HG03095 (cell line): ENCODE data around the gene ANGPTL8.

Experiments used
- ATAC-seq: cut with Tn5 transposase; IDR thresholded peaks from one replicate; pipeline ENCODE4 v1.9.1; 2021; ENCODE audit warnings: moderate library complexity; ENCODE audit not compliant: unreplicated experiment

ANGPTL8 gene

DNA sequence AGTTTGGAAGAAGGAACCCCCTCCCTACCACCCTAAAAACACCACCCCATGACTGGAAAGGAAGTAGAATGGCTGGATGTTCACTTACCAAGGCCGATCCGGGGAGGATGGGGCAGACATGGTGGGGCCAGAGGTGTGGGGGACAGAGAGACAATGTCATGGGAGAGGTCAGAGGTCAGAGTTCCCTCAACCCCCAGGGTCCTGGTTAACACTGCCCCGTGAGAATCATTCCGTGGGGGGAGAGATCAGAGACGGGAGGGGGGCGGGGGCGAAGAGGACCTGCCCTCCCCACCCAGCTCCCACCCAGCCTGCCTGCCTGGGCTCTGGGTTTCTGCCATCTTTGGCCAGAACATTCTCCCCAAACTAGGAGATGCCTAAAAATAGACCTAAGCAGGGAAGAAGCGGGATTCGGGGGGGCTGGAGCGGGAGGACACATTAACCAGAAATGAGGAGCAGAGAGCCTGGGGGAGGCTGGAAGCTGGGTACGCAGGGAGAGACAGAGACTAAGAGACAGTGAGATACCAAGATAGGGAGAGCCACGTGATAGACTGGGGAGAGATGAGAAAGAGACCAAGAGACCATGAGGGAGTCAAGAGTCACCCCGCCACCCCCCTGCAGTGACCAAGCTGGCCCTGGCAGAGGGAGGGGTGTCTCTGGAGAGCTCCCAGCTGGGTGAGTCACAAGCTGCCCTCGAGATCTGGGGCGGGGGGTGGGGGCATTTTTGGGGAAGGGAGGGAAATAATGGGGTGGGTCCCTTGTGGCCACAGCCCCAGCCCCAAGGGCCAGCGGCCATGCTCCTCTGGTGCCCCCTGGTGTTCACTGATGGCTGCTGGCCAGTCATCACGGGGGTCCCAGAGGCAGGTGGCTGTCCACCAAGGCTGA lies 36.0 kb upstream of the ANGPTL8 start:
- ATAC-seq: no peak

DNA sequence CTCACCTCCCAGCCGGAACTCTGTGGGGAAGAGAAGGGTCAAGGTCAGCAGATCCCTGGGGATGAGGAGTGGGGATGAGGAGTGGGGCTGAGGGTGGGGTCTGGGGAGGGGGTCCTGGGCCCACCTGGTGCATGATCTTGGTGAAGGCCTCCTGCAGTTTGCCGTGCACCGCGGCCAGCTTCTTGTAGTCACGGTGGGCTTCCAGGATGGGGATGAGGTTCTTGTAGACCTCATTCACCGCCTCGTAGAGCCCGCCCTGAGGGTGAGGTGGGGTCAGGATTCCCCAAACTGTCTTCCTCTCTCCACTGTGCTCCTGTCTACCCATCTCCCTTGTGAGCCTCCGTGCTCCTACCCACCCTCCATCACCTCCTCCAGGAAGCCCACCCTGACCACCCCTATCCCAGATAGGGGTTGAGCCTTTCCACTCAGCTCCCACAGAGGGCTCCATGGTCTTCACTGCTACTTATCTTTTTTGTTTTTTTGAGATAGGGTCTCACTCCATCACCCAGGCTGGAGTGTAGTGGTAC lies 35.3 kb upstream of the ANGPTL8 start:
- ATAC-seq: no peak

- ATAC-seq: no peak
Observed at GRCh38 chr19:11204943-11205349, 34.5 kb upstream of the ANGPTL8 start.

DNA sequence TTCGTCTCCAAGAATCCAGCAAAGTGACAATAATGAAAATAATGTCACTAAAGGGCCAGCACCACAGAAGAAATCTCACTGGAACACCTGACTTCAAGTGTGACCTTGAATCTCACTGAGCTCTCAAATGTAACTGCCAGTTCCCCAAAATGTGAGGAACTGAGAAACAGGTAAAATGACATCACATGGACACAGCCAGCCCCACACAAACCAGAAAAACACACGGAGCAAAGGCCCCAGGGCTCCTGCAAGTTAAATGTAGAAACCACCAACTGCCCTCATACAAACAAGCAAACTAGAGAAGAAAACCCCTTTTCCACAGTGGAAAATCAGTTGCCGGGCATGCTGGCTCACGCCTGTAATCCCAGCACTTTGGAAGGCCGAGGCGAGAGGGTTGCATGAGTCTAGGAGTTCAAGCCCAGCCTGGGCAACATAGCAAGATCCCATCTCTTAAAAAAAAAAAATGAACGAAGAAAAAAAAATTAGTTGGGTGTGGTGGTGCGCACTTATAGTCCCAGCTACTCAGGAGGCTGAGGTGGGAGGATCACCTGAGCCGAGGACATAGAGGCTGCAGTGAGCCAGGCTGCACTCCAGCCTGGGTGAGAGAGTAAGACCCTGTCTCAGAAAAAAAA lies 33.4 kb upstream of the ANGPTL8 start:
- no peak for ATAC-seq

GRCh38 chr19:11208561-11209471 lies 30.6 kb upstream of the ANGPTL8 start:
- no peak for ATAC-seq

GRCh38 chr19:11209839-11210655 lies 29.4 kb upstream of the ANGPTL8 start:
- no peak for ATAC-seq

DNA sequence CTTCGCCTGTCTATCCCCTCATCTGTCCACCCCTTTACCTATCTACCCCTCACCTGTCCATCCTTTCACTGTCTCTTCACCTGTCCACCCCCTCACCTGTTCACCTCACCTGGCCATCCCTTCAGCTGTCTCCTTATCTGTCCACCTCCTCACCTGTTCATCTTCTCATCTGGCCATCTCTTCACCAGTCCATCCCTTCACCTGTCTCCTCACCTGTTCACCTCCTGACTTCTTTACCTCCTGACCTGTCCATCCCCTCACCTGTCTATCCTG lies 28.8 kb upstream of the ANGPTL8 start:
- no peak for ATAC-seq

GRCh38 chr19:11214387-11214786 lies 25.0 kb upstream of the ANGPTL8 start:
- ATAC-seq: no peak

DNA sequence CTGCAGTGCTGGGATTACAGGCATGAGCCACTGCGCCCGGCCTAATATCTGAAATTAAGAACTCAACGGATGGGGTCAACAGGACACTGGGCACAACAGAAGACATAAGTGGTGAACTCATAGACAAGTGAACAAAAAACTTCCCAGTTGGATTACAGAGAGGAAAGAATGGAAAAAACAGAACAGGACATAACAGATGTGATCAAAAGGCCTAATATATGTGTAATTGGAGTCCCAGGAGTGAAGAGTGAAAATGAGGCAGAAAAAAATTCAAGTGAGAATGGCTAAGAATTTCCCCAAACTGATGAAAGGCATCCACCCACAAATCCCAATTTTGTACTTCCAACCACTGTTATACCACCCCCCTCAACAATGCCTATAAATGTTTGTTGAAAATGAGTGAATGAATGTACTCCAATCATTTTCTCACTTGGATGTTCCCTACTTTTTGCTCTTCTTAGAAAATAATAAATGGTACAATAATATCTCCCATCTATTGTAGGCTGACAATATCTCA lies 18.3 kb upstream of the ANGPTL8 start:
- no peak for ATAC-seq

- no peak for ATAC-seq
Observed at GRCh38 chr19:11223200-11223599, 16.2 kb upstream of the ANGPTL8 start.

DNA sequence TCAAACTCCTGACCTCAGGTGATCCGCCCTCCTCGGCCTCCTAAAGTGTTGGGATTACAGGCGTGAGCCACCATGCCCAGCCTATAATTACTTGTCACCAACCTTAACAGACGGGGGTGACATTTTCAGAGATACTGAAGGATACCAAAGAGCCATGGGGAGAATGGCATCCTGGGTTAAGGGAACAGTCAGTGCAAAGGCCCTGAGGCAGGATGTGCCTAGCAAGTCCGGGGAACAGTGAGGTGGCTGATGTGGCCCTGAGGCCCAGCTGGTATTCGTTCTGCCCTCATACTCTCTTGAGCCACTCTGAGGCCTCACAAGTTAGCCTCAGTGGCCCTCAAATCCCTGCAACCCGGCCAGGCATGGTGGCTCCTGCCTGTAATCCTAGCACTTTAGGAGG lies 15.0 kb upstream of the ANGPTL8 start:
- ATAC-seq: no peak

- ATAC-seq: no peak
Observed at GRCh38 chr19:11225172-11225571, 14.2 kb upstream of the ANGPTL8 start.

DNA sequence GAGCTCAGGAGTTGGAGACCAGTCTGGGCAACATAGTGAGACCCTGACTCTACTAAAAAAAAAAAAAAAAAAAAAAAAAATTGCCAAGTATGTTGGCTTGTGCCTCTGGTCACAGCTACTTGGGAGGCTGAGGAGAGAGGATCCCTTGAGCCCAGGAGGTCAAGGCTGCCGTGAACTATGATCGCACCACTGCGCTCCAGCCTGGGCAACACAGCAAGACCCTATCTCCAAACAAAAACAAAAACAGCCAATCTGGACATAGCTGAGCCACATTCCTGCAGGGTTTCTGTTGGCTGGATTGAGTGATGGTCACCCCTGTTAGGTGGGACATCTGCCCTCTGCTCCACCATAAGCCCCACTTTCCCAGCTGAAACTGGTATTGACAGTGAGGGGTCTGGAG lies 13.6 kb upstream of the ANGPTL8 start:
- no peak for ATAC-seq

- no peak for ATAC-seq
Observed at GRCh38 chr19:11226716-11227166, 12.7 kb upstream of the ANGPTL8 start.

DNA sequence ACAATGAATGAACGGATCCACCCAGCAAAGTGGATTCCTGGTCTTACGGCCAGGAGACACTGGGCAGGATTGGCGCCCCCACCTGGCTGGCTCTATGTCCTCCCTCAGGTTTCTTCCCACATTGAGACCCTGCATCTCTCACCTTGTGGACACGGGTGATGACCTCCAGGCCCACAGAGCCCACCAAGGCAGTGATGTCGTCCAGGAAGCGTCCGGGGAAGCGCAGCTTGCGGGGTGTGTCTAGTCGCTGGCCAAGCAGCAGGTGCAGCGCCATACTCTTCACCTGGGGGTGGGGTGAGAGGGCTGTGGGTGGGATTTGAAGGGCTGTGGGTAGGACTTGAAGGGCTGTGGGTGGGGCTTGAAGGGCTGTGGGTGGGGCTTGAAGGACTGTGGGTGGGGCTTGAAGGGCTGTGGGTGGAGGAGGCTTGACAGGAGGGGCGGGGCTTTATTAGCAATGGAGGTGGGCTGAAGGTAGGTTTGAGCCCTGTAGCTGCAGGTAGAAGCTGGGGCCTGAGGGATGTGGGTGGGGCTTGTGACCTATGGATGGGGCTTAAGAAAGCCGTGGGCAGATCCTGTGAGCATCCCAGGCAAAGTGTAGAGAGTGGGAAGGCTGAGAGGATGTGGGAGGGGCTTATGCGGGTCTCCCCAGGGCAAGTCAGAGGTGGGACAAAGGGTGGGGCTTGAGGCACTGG lies 12.1 kb upstream of the ANGPTL8 start:
- no peak for ATAC-seq

DNA sequence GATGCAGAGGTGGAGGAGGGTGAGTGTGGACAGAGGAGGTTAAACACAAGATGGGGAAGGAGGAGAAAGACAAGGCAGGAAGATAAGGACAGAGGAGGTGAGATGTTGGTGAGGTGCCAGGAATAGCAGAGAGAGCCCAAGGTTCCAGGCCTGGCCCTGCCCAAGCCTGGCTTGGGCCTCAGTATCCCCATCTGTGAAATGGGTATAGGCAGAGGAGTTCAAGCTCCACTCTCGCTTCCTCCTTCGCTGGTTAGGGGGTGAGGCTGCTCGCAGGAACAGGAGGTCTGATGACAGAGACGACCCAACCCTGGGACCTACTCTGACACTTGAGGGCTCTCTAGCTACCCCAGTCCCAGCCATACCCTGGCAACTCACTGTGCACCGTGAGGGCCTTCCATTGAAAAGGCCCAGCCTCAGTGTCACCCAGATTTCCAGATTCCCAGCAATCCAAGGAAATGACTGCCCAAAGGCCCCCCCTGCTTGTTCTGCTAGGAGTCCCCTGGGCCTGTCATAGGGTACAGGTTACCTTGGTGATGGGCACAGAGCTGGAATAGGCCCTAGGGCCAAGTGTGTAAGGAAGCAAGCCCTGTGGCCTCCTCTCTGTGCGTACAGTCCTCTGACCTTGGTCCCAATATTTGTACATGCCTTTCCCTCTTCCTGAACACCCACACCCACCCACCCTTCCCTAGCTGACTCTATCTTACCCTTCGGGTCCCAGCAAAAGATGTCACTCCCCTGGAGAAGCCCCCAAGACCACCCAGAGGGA lies 8.6 kb upstream of the ANGPTL8 start:
- ATAC-seq: no peak

GRCh38 chr19:11232555-11232954 lies 6.9 kb upstream of the ANGPTL8 start:
- no peak for ATAC-seq

GRCh38 chr19:11233073-11233472 lies 6.3 kb upstream of the ANGPTL8 start:
- ATAC-seq: no peak

- ATAC-seq: no peak
Observed at GRCh38 chr19:11234486-11235075, 4.8 kb upstream of the ANGPTL8 start.
